Neural cell (in vitro differentiated cells): ENCODE results near the gene PAQR5. TPM values are rescaled to one million over a fixed set of nuclear protein-coding genes. Genes with fewer than 3 reads are reported as not detected.

Source experiments
- H2AFZ ChIP-seq: fragments of 200-600, 300-800 bp; sonication (generic), shearing (Covaris generic); 2 replicates; pipeline ENCODE4 v1.6.0; 2014; ENCODE audit warnings: low read depth, mild to moderate bottlenecking, antibody characterized with exemption, low read length, moderate library complexity
- H3F3A ChIP-seq: fragments of 200-600 bp; shearing (Covaris generic); 2 replicates; pipeline ENCODE4 v1.6.1; 2016; ENCODE audit warnings: mild to moderate bottlenecking, moderate library complexity, mixed read lengths, antibody characterized with exemption, low read length; ENCODE audit not compliant: insufficient read depth, poor library complexity, severe bottlenecking
- H3K27ac ChIP-seq: fragments of 200-600, 300-800 bp; sonication (generic), shearing (Covaris generic); 2 replicates; pipeline ENCODE4 v1.5.1; 2014; ENCODE audit warnings: mild to moderate bottlenecking, low read length, moderate library complexity
- H3K27me3 ChIP-seq: fragments of 300-800, 200-600 bp; sonication (generic), shearing (Covaris generic); 2 replicates; pipeline ENCODE4 v1.6.0; 2014; ENCODE audit warnings: mild to moderate bottlenecking, low read depth, low read length, moderate library complexity; ENCODE audit not compliant: insufficient read depth
- H3K36me3 ChIP-seq: fragments of 300-800, 200-600 bp; sonication (generic), shearing (Covaris generic); 2 replicates; pipeline ENCODE4 v1.5.1; 2014; ENCODE audit warnings: mild to moderate bottlenecking, antibody characterized with exemption, low read length, moderate library complexity; ENCODE audit not compliant: insufficient read depth
- H3K4me2 ChIP-seq: fragments of 300-800, 200-600 bp; sonication (generic), shearing (Covaris generic); 2 replicates; pipeline ENCODE4 v1.6.0; 2014; ENCODE audit warnings: mild to moderate bottlenecking, low read length
- H3K4me3 ChIP-seq: fragments of 300-800, 200-600 bp; sonication (generic), shearing (Covaris generic); 2 replicates; pipeline ENCODE4 v1.5.1; 2014; ENCODE audit warnings: mild to moderate bottlenecking, low read length, moderate library complexity
- H3K79me2 ChIP-seq: fragments of 200-600 bp; shearing (Covaris generic); replicated peaks from 2 replicates; pipeline ENCODE4 v1.6.0; 2014; ENCODE audit warnings: mild to moderate bottlenecking, low read length, moderate library complexity; ENCODE audit not compliant: insufficient read depth
- H3K9ac ChIP-seq: fragments of 300-800, 200-600 bp; sonication (generic), shearing (Covaris generic); 2 replicates; pipeline ENCODE4 v1.6.1; 2016; ENCODE audit warnings: mild to moderate bottlenecking, low read length, mixed read lengths
- H3K9me2 ChIP-seq: fragments of 200-600 bp; shearing (Covaris generic); 2 replicates; pipeline ENCODE4 v1.6.1; 2016; ENCODE audit warnings: mild to moderate bottlenecking, low read length, mixed read lengths; ENCODE audit not compliant: insufficient read depth
- H3K9me3 ChIP-seq: fragments of 200-600, 300-800 bp; sonication (generic), shearing (Covaris generic); 2 replicates; pipeline ENCODE4 v1.6.1; 2016; ENCODE audit warnings: mild to moderate bottlenecking, mixed run types, low read length, moderate library complexity, mixed read lengths
- H4K20me1 ChIP-seq: fragments of 200-600 bp; shearing (Covaris generic); 2 replicates; pipeline ENCODE4 v1.6.1; 2016; ENCODE audit warnings: mild to moderate bottlenecking, mixed run types; ENCODE audit not compliant: insufficient read depth
- CTCF ChIP-seq: fragments of 450-650 bp; IDR thresholded peaks from 2 replicates; pipeline ENCODE4 v1.5.1; 2014; ENCODE audit warnings: antibody characterized with exemption, mild to moderate bottlenecking, moderate library complexity; ENCODE audit not compliant: poor library complexity, severe bottlenecking
- EP300 ChIP-seq: fragments of 450-650 bp; conservative IDR thresholded peaks from 2 replicates; pipeline ENCODE4 v1.6.1; 2014; ENCODE audit warnings: antibody characterized with exemption, mild to moderate bottlenecking, moderate library complexity; ENCODE audit not compliant: poor library complexity, severe bottlenecking
- EZH2 ChIP-seq: fragments of 200-600, 300-800 bp; shearing (Covaris generic), sonication (generic); IDR thresholded peaks from 2 replicates; pipeline ENCODE4 v1.6.1; 2014; ENCODE audit warnings: antibody characterized with exemption, low read length, borderline replicate concordance, mild to moderate bottlenecking; ENCODE audit not compliant: insufficient read depth, poor library complexity, severe bottlenecking
- MXI1 ChIP-seq: fragments of 450-650 bp; conservative IDR thresholded peaks from 2 replicates; pipeline ENCODE4 v1.6.1; 2014; ENCODE audit warnings: antibody characterized with exemption, mild to moderate bottlenecking; ENCODE audit not compliant: poor library complexity, severe bottlenecking
- POLR2AphosphoS5 ChIP-seq: IDR thresholded peaks from 2 replicates; pipeline ENCODE4 v1.6.1; 2012
- RAD21 ChIP-seq: fragments of 450-650 bp; conservative IDR thresholded peaks from 2 replicates; pipeline ENCODE4 v1.6.1; 2014; ENCODE audit warnings: antibody characterized with exemption, mild to moderate bottlenecking, moderate library complexity
- REST ChIP-seq: IDR thresholded peaks from 2 replicates; pipeline ENCODE4 v1.6.1; 2012; ENCODE audit warnings: borderline replicate concordance
- SMC3 ChIP-seq: fragments of 450-650 bp; conservative IDR thresholded peaks from 2 replicates; pipeline ENCODE4 v1.6.1; 2014; ENCODE audit warnings: antibody characterized with exemption, mild to moderate bottlenecking, moderate library complexity; ENCODE audit not compliant: poor library complexity
- TAF1 ChIP-seq: IDR thresholded peaks from 2 replicates; pipeline ENCODE4 v1.6.1; 2012; ENCODE audit warnings: low read depth
- polyA plus RNA-seq: library from polyadenylated mRNA; depleted of rRNA; stranded (reverse); fragments of >200 nt; gene quantifications from 2 replicates; pipeline ENCODE4 v1.2.3, GENCODE V29; 2014

PAQR5 gene
- polyA plus RNA-seq, 1 donor from 2014 or later: not detected

- Histone ChIP-seq H3K4me2 (no peak overlapping the region), H3K9me3 (no peaks in the 10 kb centered on the region), H3K36me3 (no peaks in the 10 kb centered on the region), H3F3A (no peaks in the 10 kb centered on the region), H3K27me3 (no peaks in the 10 kb centered on the region), H3K9ac (no peak overlapping the region), H2AFZ (no peak overlapping the region), H4K20me1 (no peaks in the 10 kb centered on the region), H3K27ac (no peak overlapping the region), H3K79me2 (no peaks in the 10 kb centered on the region), H3K9me2 (no peaks in the 10 kb centered on the region), H3K4me3 (no peak overlapping the region)
- TF ChIP-seq EP300: no peak
- no peak for TF ChIP-seq POLR2AphosphoS5
- no peak for TF ChIP-seq EZH2
- TF ChIP-seq REST: no peak
- TF ChIP-seq RAD21: no peak
- TF ChIP-seq CTCF: no peak
- TF ChIP-seq SMC3: no peak
- no peak for TF ChIP-seq MXI1
- no peak for TF ChIP-seq TAF1
These were observed 137.3 kb downstream of the PAQR5 start for GRCh38 chr15:69435985-69436384.

- H3K36me3 ChIP-seq: no peaks in the 10 kb centered on the region
- no peak overlapping the region for H3K9ac ChIP-seq
- H3F3A ChIP-seq: no peaks in the 10 kb centered on the region
- TF ChIP-seq MXI1: no peak
- TF ChIP-seq REST: no peak
- no peak for TF ChIP-seq EZH2
- TF ChIP-seq CTCF: no peak
- no peak for TF ChIP-seq EP300
- no peak overlapping the region for H3K27ac ChIP-seq
- no peaks in the 10 kb centered on the region for H4K20me1 ChIP-seq
- no peaks in the 10 kb centered on the region for H3K9me3 ChIP-seq
- no peak overlapping the region for H3K4me3 ChIP-seq
- H3K79me2 ChIP-seq: no peaks in the 10 kb centered on the region
- H3K9me2 ChIP-seq: no peaks in the 10 kb centered on the region
- H2AFZ ChIP-seq: no peak overlapping the region
- no peak overlapping the region for H3K4me2 ChIP-seq
- H3K27me3 ChIP-seq: no peaks in the 10 kb centered on the region
These were observed 138.2 kb downstream of the PAQR5 start for GRCh38 chr15:69436951-69437350.
